ENCODE results near the gene FAM193B. TPM values are rescaled to one million over a fixed set of nuclear protein-coding genes. Genes with fewer than 3 reads are reported as not detected.

FAM193B gene
- total RNA-seq = 100 to 1,000 TPM in 5 of 7 donors, 10 to 100 TPM in 2; 86.9 to 155 (median 116) TPM
- polyA plus RNA-seq = 100 to 1,000 TPM; 145 to 364 (median 348) TPM
- long read RNA-seq, donor 1, partial matches to known transcripts = 0 of 6 reads
- long read RNA-seq, donor 1, other reads (novel, unspliced or antisense) = 0 of 6 reads
- long read RNA-seq, donor 2, partial matches to known transcripts = 0 of 4 reads
- long read RNA-seq, donor 2, other reads (novel, unspliced or antisense) = 0 of 4 reads

GRCh38 chr5:177554474-177555111 lies at the start of gene FAM193B:
TSS of gene FAM193B (minus strand) at chr5:177554563. CDS start at chr5:177554458, 105 bp downstream.
- Histone ChIP-seq H3K27me3 (replicated peaks in 1 of 7) (no peaks in the 10 kb centered on the region), H3K27ac (peak within 1 kb of the TSS; percentile 63 to 90 (median 84)), H3K4me1 (peaks cover 17 to 55% (median 35%) of the 10 kb centered on the region in 6 donors), H3K36me3 (peaks cover 0 to 27% (median 6%) of the 10 kb centered on the region in 6 donors), H3K9me3 (no peaks in the 10 kb centered on the region), H3K4me3 (peak within 1 kb of the TSS; percentile 79 to 99 (median 88))
- TF ChIP-seq POLR2AphosphoS5 (IDR thresholded peaks at IDR 0.05) (peak; percentile 77 to 92 (median 81)), POLR2A (IDR thresholded peaks at IDR 0.05) (no peak), CTCF (IDR thresholded peaks at IDR 0.05 in 8 of 11, conservative IDR thresholded peaks at IDR 0.05 in 3 of 11) (peak in 9 of 11 experiments; percentile 18 to 46 (median 30))
- intact Hi-C loops (cut with DNase I; ENCODE audit: low total_unique reads) = no loop called here
- 9 to 13% (median 12%) methylated on average over 32 to 49 of the region's 49 CpGs for WGBS, 5 donors
- peak; percentile 98 for DNase-seq

DNA sequence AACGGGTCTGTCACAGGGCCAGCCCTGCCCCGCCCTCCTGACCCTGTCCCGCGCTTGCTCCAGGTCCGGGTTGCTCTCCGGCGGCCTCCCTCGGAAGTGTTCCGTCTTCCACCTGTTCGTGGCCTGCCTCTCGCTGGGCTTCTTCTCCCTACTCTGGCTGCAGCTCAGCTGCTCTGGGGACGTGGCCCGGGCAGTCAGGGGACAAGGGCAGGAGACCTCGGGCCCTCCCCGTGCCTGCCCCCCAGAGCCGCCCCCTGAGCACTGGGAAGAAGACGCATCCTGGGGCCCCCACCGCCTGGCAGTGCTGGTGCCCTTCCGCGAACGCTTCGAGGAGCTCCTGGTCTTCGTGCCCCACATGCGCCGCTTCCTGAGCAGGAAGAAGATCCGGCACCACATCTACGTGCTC lies 49.8 kb upstream of the FAM193B start:
- Histone ChIP-seq H3K36me3 (peaks cover 0 to 41% (median 7%) of the 10 kb centered on the region in 6 donors), H3K4me1 (peaks cover 9 to 52% (median 32%) of the 10 kb centered on the region in 6 donors), H3K27me3 (replicated peaks in 1 of 7) (no peaks in the 10 kb centered on the region), H3K9me3 (no peaks in the 10 kb centered on the region), H3K27ac (no peak overlapping the region), H3K4me3 (no peak overlapping the region)
- DNase-seq = no peak
- intact Hi-C loops (cut with DNase I; ENCODE audit: low total_unique reads) = loop anchor here (10.0 kb wide), 1 partner anchor 461 kb away; no protein-coding TSS in a partner anchor
- no peak for TF ChIP-seq POLR2A (IDR thresholded peaks at IDR 0.05)
- no peak for TF ChIP-seq CTCF (IDR thresholded peaks at IDR 0.05 in 8 of 11, conservative IDR thresholded peaks at IDR 0.05 in 3 of 11)
- TF ChIP-seq POLR2AphosphoS5 (IDR thresholded peaks at IDR 0.05) = peak in 2 of 3 donors; percentile 13 to 37
- 91 to 97% (median 93%) methylated on average over 16 to 27 of the region's 27 CpGs for WGBS, 5 donors

- TF ChIP-seq POLR2AphosphoS5 (IDR thresholded peaks at IDR 0.05) = no peak
- TF ChIP-seq POLR2A (IDR thresholded peaks at IDR 0.05) = no peak
- no peak for TF ChIP-seq CTCF (IDR thresholded peaks at IDR 0.05 in 8 of 11, conservative IDR thresholded peaks at IDR 0.05 in 3 of 11)
- no peaks in the 10 kb centered on the region for H3K27me3 ChIP-seq (replicated peaks in 1 of 7)
- WGBS, 5 donors = 83 to 92% (median 86%) methylated on average over 7 to 8 of the region's 8 CpGs
- DNase-seq = no peak
- intact Hi-C loops (cut with DNase I; ENCODE audit: low total_unique reads) = loop anchor here (10.0 kb wide), 1 partner anchor 461 kb away; no protein-coding TSS in a partner anchor
- no peak overlapping the region for H3K27ac ChIP-seq
- no peak overlapping the region for H3K4me3 ChIP-seq
- H3K4me1 ChIP-seq = peaks cover 9 to 55% (median 36%) of the 10 kb centered on the region in 6 donors
- peaks cover 0 to 38% (median 6%) of the 10 kb centered on the region in 6 donors for H3K36me3 ChIP-seq
- no peaks in the 10 kb centered on the region for H3K9me3 ChIP-seq
These were observed 49.3 kb upstream of the FAM193B start for GRCh38 chr5:177603631-177604030.

- TF ChIP-seq POLR2AphosphoS5 (IDR thresholded peaks at IDR 0.05) (no peak), CTCF (IDR thresholded peaks at IDR 0.05 in 8 of 11, conservative IDR thresholded peaks at IDR 0.05 in 3 of 11) (no peak), POLR2A (IDR thresholded peaks at IDR 0.05) (no peak)
- no peak for DNase-seq
- Histone ChIP-seq H3K9me3 (no peaks in the 10 kb centered on the region), H3K4me3 (no peak overlapping the region), H3K36me3 (peaks cover 0 to 32% (median 6%) of the 10 kb centered on the region in 6 donors), H3K27me3 (replicated peaks in 1 of 7) (no peaks in the 10 kb centered on the region), H3K4me1 (peaks cover 4 to 55% (median 37%) of the 10 kb centered on the region in 6 donors), H3K27ac (no peak overlapping the region)
- WGBS, 5 donors = 85 to 96% (median 90%) methylated on average over 4 of the region's 4 CpGs
- intact Hi-C loops (cut with DNase I; ENCODE audit: low total_unique reads) = loop anchor here (10.0 kb wide), 1 partner anchor 462 kb away; no protein-coding TSS in a partner anchor
These were observed 48.1 kb upstream of the FAM193B start for GRCh38 chr5:177602458-177602830.
